HG02870 (cell line): ENCODE measurements around the gene FBXL17.
A peak's percentile ranks its signal among the peaks of the same experiment; 100 is the strongest.

Source experiments
- ATAC-seq: cut with Tn5 transposase; IDR thresholded peaks from one replicate; pipeline ENCODE4 v1.9.1; 2021; ENCODE audit warnings: mild to moderate bottlenecking, moderate library complexity; ENCODE audit not compliant: unreplicated experiment

The FBXL17 gene

GRCh38 chr5:108101821-108102220, 280.1 kb downstream of the FBXL17 start:
- no peak for ATAC-seq

- ATAC-seq, result no peak
These were observed 280.8 kb downstream of the FBXL17 start for GRCh38 chr5:108101130-108101529.

GRCh38 chr5:108094800-108095199, 287.1 kb downstream of the FBXL17 start:
- ATAC-seq, result no peak

GRCh38 chr5:108093186-108093585, 288.7 kb downstream of the FBXL17 start:
- ATAC-seq, result no peak

GRCh38 chr5:108090946-108091345, 291.0 kb downstream of the FBXL17 start:
- ATAC-seq, result no peak

GRCh38 chr5:108084105-108084504, 297.8 kb downstream of the FBXL17 start:
- no peak for ATAC-seq

GRCh38 chr5:108083232-108083631, 298.7 kb downstream of the FBXL17 start:
- ATAC-seq, result no peak

- ATAC-seq, result no peak
These were observed 300.2 kb downstream of the FBXL17 start for GRCh38 chr5:108081707-108082106.

- ATAC-seq, result no peak
These were observed 302.1 kb downstream of the FBXL17 start for GRCh38 chr5:108079753-108080152.

GRCh38 chr5:108078882-108079281, 303.0 kb downstream of the FBXL17 start:
- ATAC-seq, result no peak

GRCh38 chr5:108078345-108078744, 303.6 kb downstream of the FBXL17 start:
- ATAC-seq, result peak; percentile 47

GRCh38 chr5:108074626-108075025, 307.3 kb downstream of the FBXL17 start:
- ATAC-seq, result no peak

GRCh38 chr5:108064302-108064701, 317.6 kb downstream of the FBXL17 start:
- no peak for ATAC-seq

- ATAC-seq, result no peak
These were observed 320.0 kb downstream of the FBXL17 start for GRCh38 chr5:108061941-108062340.

GRCh38 chr5:108060340-108060739, 321.6 kb downstream of the FBXL17 start:
- ATAC-seq, result no peak

- no peak for ATAC-seq
These were observed 322.6 kb downstream of the FBXL17 start for GRCh38 chr5:108059334-108059733.

GRCh38 chr5:108054349-108054748, 327.5 kb downstream of the FBXL17 start:
- no peak for ATAC-seq

- no peak for ATAC-seq
These were observed 334.8 kb downstream of the FBXL17 start for GRCh38 chr5:108046955-108047670.

- no peak for ATAC-seq
These were observed 345.4 kb downstream of the FBXL17 start for GRCh38 chr5:108036482-108036881.

GRCh38 chr5:108028883-108029282, 353.0 kb downstream of the FBXL17 start:
- ATAC-seq, result no peak

- no peak for ATAC-seq
These were observed 353.5 kb downstream of the FBXL17 start for GRCh38 chr5:108028412-108028811.

- ATAC-seq, result no peak
These were observed 355.9 kb downstream of the FBXL17 start for GRCh38 chr5:108025957-108026356.

- no peak for ATAC-seq
These were observed 356.9 kb downstream of the FBXL17 start for GRCh38 chr5:108024986-108025385.
